NCI-H2081 (cell line): Measurements from ENCODE around the gene ALPG.

Experiments
- DNase-seq, 2 experiments: peaks; one replicate each; lab custom pipeline; 2025; lab: John Stamatoyannopoulos, UW

ALPG gene

GRCh38 chr2:232458661-232459418, 52.2 kb downstream of the ALPG start:
- no peak for DNase-seq

GRCh38 chr2:232459419-232460035, 52.9 kb downstream of the ALPG start:
- DNase-seq = no peak

DNA sequence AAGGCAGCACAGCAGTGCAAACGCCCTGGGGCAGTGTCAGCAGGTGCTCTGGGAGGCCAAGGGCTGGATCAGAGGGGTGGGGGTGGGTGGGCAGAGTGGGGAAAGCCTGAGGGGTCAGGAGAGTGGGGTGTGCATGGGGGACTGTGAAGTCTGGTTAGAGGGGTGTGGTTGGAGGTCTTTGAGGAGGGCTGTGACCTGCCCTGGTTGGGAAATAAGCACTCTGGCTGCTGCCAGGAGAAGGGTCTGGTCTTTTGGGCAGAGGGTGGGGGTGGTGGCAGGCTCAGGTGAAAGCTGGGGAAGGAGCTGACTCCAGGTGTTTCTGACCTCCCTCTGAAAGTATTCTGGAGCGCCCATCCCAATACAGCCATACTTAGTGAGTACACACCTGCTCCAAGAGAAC, 53.5 kb downstream of the ALPG start:
- DNase-seq = no peak
